HFFc6 (cell line): Measurements from ENCODE around the gene NR6A1. TPM values are rescaled to one million over a fixed set of nuclear protein-coding genes. Genes with fewer than 3 reads are reported as not detected.
"Not testable (repeated sequence)": the region's sequence is repeated elsewhere in the genome, so short reads cannot be mapped to it uniquely, and the experiment has no call there.

ENCODE experiments used
- DNase-seq: peaks from one replicate; pipeline ENCODE4 v3.0.0-alpha.2; 2018
- H3K27ac Mint-ChIP-seq: 2 replicates; pipeline ENCODE4 v1.8.0; 2020; ENCODE audit warnings: mild to moderate bottlenecking, mixed read lengths
- H3K27me3 Mint-ChIP-seq: 2 replicates; pipeline ENCODE4 v1.8.0; 2021; ENCODE audit warnings: mild to moderate bottlenecking, moderate library complexity, mixed read lengths; ENCODE audit not compliant: insufficient read depth
- H3K36me3 Mint-ChIP-seq: 2 replicates; pipeline ENCODE4 v1.8.0; 2021; ENCODE audit warnings: low read depth, mixed read lengths
- H3K4me1 Mint-ChIP-seq: 2 replicates; pipeline ENCODE4 v1.8.0; 2020; ENCODE audit warnings: low read depth, mixed read lengths
- H3K4me3 Mint-ChIP-seq: 2 replicates; pipeline ENCODE4 v1.8.0; 2020; ENCODE audit warnings: mild to moderate bottlenecking, moderate library complexity, mixed read lengths
- H3K9me3 Mint-ChIP-seq: 2 replicates; pipeline ENCODE4 v1.8.0; 2020; ENCODE audit warnings: mild to moderate bottlenecking, mixed read lengths
- CTCF ChIP-seq: fragments of 200-600 bp; sonication (generic); IDR thresholded peaks from 2 replicates; pipeline ENCODE4 v1.5.0; 2021; ENCODE audit warnings: antibody characterized with exemption, mild to moderate bottlenecking
- total RNA-seq, 6 experiments: library from RNA; stranded (reverse); fragmentation: NEBNext Ultra II Directional; extraction: Animal tissue kit (Norgen Biotek cat#: 25700); gene quantifications; 2 replicates in 1 of 6; 3 replicates in 5 of 6; pipeline ENCODE4 v1.2.3, GENCODE V29; 2021

The NR6A1 gene
- total RNA-seq, 6 experiments from 2014 or later: 0.05 to 0.26 (median 0.13) TPM

- no peak overlapping the region for H3K4me3 Mint-ChIP-seq
These were observed 148.2 kb downstream of the NR6A1 start for GRCh38 chr9:124622882-124623281.

GRCh38 chr9:124621371-124622328 lies 149.5 kb downstream of the NR6A1 start:
- Mint-ChIP-seq H3K4me3 (no peak overlapping the region), H3K36me3 (peaks cover 3% of the 10 kb centered on the region; the same call in 1 of the 2 replicates), H3K4me1 (peaks cover 72% of the 10 kb centered on the region), H3K27ac (peak overlapping the region; percentile 31), H3K9me3 (no peaks in the 10 kb centered on the region), H3K27me3 (no peaks in the 10 kb centered on the region; the same call in 1 of the 2 replicates)
- no peak for TF ChIP-seq CTCF
- peak; percentile 23 for DNase-seq

More at GRCh38 chr9:124622882-124623281, 148.2 kb downstream of the NR6A1 start:
- Mint-ChIP-seq H3K27me3 (no peaks in the 10 kb centered on the region), H3K9me3 (no peaks in the 10 kb centered on the region), H3K4me1 (peaks cover 67% of the 10 kb centered on the region), H3K27ac (no peak overlapping the region), H3K36me3 (peaks cover 3% of the 10 kb centered on the region; the same call in 1 of the 2 replicates)
- no peak for DNase-seq
- no peak for TF ChIP-seq CTCF

DNA sequence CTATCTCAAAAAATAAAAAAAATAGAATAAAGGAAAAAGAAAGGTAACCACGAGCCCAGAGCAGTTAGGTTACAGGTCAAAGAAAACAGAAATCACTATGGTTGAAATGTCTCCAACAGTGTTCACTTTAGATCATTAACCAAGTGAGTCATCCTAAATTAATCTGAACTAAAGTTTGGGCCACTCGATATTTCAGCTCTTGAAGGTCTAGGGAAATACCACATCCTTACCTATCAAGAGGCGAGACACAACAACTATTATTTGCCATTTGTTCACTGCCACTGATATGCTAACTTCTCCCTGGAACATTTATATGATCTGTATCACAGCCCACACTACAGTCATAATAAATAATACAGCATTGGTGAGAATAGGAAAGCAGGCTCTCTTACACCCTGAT lies 152.6 kb downstream of the NR6A1 start:
- H3K4me3 Mint-ChIP-seq: no peak overlapping the region
- H3K9me3 Mint-ChIP-seq: no peaks in the 10 kb centered on the region
- H3K36me3 Mint-ChIP-seq: no peaks in the 10 kb centered on the region
- no peak overlapping the region for H3K27ac Mint-ChIP-seq
- peaks cover 54% of the 10 kb centered on the region for H3K4me1 Mint-ChIP-seq
- no peak for TF ChIP-seq CTCF
- DNase-seq: no peak
- H3K27me3 Mint-ChIP-seq: no peaks in the 10 kb centered on the region; the same call in 1 of the 2 replicates

GRCh38 chr9:124617477-124618141 lies 153.5 kb downstream of the NR6A1 start:
- Mint-ChIP-seq H3K4me3 (no peak overlapping the region), H3K27me3 (no peaks in the 10 kb centered on the region; the same call in 1 of the 2 replicates), H3K9me3 (no peaks in the 10 kb centered on the region), H3K4me1 (peaks cover 50% of the 10 kb centered on the region), H3K27ac (no peak overlapping the region), H3K36me3 (no peaks in the 10 kb centered on the region)
- DNase-seq: peak; percentile 63
- peak; percentile 96 for TF ChIP-seq CTCF

- Mint-ChIP-seq H3K4me1 (peaks cover 45% of the 10 kb centered on the region), H3K36me3 (no peaks in the 10 kb centered on the region), H3K27me3 (peaks cover 2% of the 10 kb centered on the region), H3K4me3 (no peak overlapping the region), H3K9me3 (no peaks in the 10 kb centered on the region), H3K27ac (no peak overlapping the region)
- no peak for TF ChIP-seq CTCF
- no peak for DNase-seq
These were observed 154.2 kb downstream of the NR6A1 start for GRCh38 chr9:124616961-124617360.

- H3K4me1 Mint-ChIP-seq: peaks cover 45% of the 10 kb centered on the region
- peak; percentile 22 for DNase-seq
- H3K36me3 Mint-ChIP-seq, H3K9me3 Mint-ChIP-seq, H3K27ac Mint-ChIP-seq, H3K27me3 Mint-ChIP-seq, H3K4me3 Mint-ChIP-seq: not testable (repeated sequence)
These were observed 155.3 kb downstream of the NR6A1 start for GRCh38 chr9:124615840-124616239.
